GM06990 (cell line): Measurements from ENCODE around the gene LAMA2.

Experiments used
- DNase-seq: peaks from one replicate; pipeline ENCODE4 v3.0.0-alpha.2; 2011; ENCODE audit not compliant: insufficient read length; ENCODE audit errors: extremely low read depth
- H3K27me3 ChIP-seq: replicated peaks from 2 replicates; pipeline ENCODE4 v1.6.0; 2011; ENCODE audit warnings: low read length; ENCODE audit not compliant: control insufficient read depth, insufficient read depth
- H3K36me3 ChIP-seq: 2 replicates; pipeline ENCODE4 v1.5.1; 2011; ENCODE audit warnings: low read length; ENCODE audit not compliant: control insufficient read depth, insufficient read depth
- H3K4me3 ChIP-seq: replicated peaks from 2 replicates; pipeline ENCODE4 v1.5.1; 2011; ENCODE audit warnings: low read depth, mild to moderate bottlenecking, control low read depth, low read length
- CTCF ChIP-seq: IDR thresholded peaks from 2 replicates; pipeline ENCODE4 v1.5.1; 2011; ENCODE audit warnings: low read length, control low read depth, mild to moderate bottlenecking, inconsistent platforms; ENCODE audit not compliant: insufficient read depth, poor library complexity, severe bottlenecking

LAMA2 gene

GRCh38 chr6:128990915-128991314 lies 108.0 kb downstream of the LAMA2 start:
- no peak overlapping the region for H3K4me3 ChIP-seq
- no peaks in the 10 kb centered on the region for H3K36me3 ChIP-seq
- H3K27me3 ChIP-seq = no peaks in the 10 kb centered on the region
- TF ChIP-seq CTCF = no peak
- DNase-seq = no peak

- Histone ChIP-seq H3K36me3 (no peaks in the 10 kb centered on the region), H3K27me3 (no peaks in the 10 kb centered on the region), H3K4me3 (no peak overlapping the region)
- DNase-seq = no peak
- no peak for TF ChIP-seq CTCF
Measured at GRCh38 chr6:128993166-128993565, 110.2 kb downstream of the LAMA2 start.

- no peaks in the 10 kb centered on the region for H3K36me3 ChIP-seq
- no peak for DNase-seq
- H3K4me3 ChIP-seq = no peak overlapping the region
- H3K27me3 ChIP-seq = no peaks in the 10 kb centered on the region
- no peak for TF ChIP-seq CTCF
Measured at GRCh38 chr6:128997880-128998279, 114.9 kb downstream of the LAMA2 start.

GRCh38 chr6:129006724-129007514 lies 124.0 kb downstream of the LAMA2 start:
- DNase-seq = no peak

GRCh38 chr6:129007701-129008373 lies 124.9 kb downstream of the LAMA2 start:
- no peak for TF ChIP-seq CTCF

More at GRCh38 chr6:129006724-129007514, 124.0 kb downstream of the LAMA2 start:
- H3K36me3 ChIP-seq = no peaks in the 10 kb centered on the region
- no peaks in the 10 kb centered on the region for H3K27me3 ChIP-seq
- H3K4me3 ChIP-seq = no peak overlapping the region
- TF ChIP-seq CTCF = no peak

More at GRCh38 chr6:129007701-129008373, 124.9 kb downstream of the LAMA2 start:
- DNase-seq = no peak
- H3K4me3 ChIP-seq = no peak overlapping the region
- no peaks in the 10 kb centered on the region for H3K36me3 ChIP-seq
- no peaks in the 10 kb centered on the region for H3K27me3 ChIP-seq
